GM19438 (cell line): ENCODE data around the gene MYO1F.

ENCODE experiments used
- ATAC-seq: cut with Tn5 transposase; IDR thresholded peaks from one replicate; pipeline ENCODE4 v1.9.1; 2021; ENCODE audit warnings: low read depth; ENCODE audit not compliant: unreplicated experiment

MYO1F gene

GRCh38 chr19:8473648-8474476, 103.4 kb downstream of the MYO1F start:
- ATAC-seq: no peak
